Hepatocyte (in vitro differentiated cells): ENCODE measurements around the gene NTNG2.

Experiments used
- EZH2 ChIP-seq: fragments of 200-600 bp; sonication (generic); IDR thresholded peaks from 2 replicates; pipeline ENCODE4 v1.6.1; 2016; ENCODE audit warnings: antibody characterized with exemption, mild to moderate bottlenecking, borderline replicate concordance
- TF ChIP-seq, protein P1 (sequence below): fragments of 200-600 bp; sonication (generic); IDR thresholded peaks from 2 replicates; pipeline ENCODE4 v1.5.1; 2016; ENCODE audit warnings: antibody characterized with exemption, mild to moderate bottlenecking; ENCODE audit not compliant: poor library complexity

GRCh38 chr9:132143359-132143758 is 18.5 kb upstream of the NTNG2 start:
- TF ChIP-seq, protein P1, sequence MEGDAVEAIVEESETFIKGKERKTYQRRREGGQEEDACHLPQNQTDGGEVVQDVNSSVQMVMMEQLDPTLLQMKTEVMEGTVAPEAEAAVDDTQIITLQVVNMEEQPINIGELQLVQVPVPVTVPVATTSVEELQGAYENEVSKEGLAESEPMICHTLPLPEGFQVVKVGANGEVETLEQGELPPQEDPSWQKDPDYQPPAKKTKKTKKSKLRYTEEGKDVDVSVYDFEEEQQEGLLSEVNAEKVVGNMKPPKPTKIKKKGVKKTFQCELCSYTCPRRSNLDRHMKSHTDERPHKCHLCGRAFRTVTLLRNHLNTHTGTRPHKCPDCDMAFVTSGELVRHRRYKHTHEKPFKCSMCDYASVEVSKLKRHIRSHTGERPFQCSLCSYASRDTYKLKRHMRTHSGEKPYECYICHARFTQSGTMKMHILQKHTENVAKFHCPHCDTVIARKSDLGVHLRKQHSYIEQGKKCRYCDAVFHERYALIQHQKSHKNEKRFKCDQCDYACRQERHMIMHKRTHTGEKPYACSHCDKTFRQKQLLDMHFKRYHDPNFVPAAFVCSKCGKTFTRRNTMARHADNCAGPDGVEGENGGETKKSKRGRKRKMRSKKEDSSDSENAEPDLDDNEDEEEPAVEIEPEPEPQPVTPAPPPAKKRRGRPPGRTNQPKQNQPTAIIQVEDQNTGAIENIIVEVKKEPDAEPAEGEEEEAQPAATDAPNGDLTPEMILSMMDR = no peak
- no peak for TF ChIP-seq EZH2
